AG04449 (cell line): ENCODE measurements around the gene TOM1L2.

ENCODE experiments used
- CTCF ChIA-PET: fragments of 350-600 bp; formaldehyde crosslinking; extraction: SDS; loops from one replicate; lab custom pipeline; 2021; ENCODE audit warnings: antibody characterized with exemption; lab: Yijun Ruan, JAX
- POLR2A ChIA-PET: fragments of 400-600, 350-600 bp; formaldehyde crosslinking; extraction: SDS; loops from one replicate; lab custom pipeline; 2020; ENCODE audit warnings: antibody characterized with exemption, inconsistent platforms; lab: Yijun Ruan, JAX
- DNase-seq: peaks from one replicate; pipeline ENCODE4 v3.0.0-alpha.2; 2010; ENCODE audit warnings: low read depth, low spot score
- H3K4me3 ChIP-seq: 2 replicates; pipeline ENCODE4 v1.5.1; 2011; ENCODE audit warnings: low read depth, mild to moderate bottlenecking, control low read depth, low read length
- TF ChIP-seq, protein P1 (sequence below): IDR thresholded peaks from one replicate; pipeline ENCODE4 v1.5.1; 2011; ENCODE audit warnings: mild to moderate bottlenecking, moderate library complexity, low read length, control low read depth, inconsistent platforms; ENCODE audit not compliant: insufficient read depth; ENCODE audit errors: missing control alignments

TOM1L2 gene

DNA sequence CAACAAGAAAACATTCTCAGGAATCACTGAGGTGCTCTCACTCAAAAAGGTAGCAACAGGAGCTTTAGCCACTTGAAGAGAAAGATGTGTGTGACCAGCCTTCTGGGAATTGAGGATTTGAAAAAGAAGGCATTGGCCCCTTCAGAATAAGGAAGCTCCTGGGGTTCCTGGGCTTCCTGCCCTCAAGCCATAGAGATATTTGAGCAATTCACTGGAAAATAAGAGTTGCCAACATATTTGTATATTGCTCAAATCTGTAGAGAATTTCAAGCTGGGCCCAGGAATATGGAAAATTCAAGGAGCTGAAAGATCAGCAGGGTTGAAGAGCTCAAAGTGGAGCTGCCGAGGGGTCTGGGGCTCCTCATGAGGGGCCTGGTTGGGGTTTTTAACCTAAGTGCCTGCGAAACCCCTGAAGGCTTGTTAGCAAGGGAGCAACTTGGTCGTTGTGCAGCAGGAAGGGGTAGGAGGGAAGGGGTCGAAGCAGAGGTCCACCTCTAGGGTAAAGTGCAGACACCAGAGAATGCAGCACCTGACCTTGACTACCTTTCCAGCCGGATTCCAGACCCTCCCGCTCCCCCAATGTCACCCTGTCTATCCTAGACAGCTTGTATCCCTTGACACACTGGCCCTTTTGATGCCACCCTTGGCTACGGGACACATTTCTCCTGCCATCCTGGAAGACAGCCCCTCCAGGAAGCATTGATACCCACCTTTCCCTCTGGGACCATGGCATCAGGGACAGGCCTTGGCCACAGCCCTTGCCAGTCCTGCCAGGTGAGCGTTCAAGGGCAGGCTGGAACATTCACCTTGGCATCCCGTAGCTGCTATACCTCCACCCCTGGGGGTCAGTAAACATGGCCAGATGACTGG lies 67.8 kb downstream of the TOM1L2 start:
- DNase-seq, result no peak
- TF ChIP-seq, protein P1, sequence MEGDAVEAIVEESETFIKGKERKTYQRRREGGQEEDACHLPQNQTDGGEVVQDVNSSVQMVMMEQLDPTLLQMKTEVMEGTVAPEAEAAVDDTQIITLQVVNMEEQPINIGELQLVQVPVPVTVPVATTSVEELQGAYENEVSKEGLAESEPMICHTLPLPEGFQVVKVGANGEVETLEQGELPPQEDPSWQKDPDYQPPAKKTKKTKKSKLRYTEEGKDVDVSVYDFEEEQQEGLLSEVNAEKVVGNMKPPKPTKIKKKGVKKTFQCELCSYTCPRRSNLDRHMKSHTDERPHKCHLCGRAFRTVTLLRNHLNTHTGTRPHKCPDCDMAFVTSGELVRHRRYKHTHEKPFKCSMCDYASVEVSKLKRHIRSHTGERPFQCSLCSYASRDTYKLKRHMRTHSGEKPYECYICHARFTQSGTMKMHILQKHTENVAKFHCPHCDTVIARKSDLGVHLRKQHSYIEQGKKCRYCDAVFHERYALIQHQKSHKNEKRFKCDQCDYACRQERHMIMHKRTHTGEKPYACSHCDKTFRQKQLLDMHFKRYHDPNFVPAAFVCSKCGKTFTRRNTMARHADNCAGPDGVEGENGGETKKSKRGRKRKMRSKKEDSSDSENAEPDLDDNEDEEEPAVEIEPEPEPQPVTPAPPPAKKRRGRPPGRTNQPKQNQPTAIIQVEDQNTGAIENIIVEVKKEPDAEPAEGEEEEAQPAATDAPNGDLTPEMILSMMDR, result no peak
- ChIA-PET CTCF (interaction anchor here (1.0 to 1.6 kb wide), 5 partner anchors 9 to 124 kb away, joined by 3 to 11 read pairs (median 4); no protein-coding TSS in a partner anchor), POLR2A (no interaction called here)
- H3K4me3 ChIP-seq, result no peak overlapping the region

DNA sequence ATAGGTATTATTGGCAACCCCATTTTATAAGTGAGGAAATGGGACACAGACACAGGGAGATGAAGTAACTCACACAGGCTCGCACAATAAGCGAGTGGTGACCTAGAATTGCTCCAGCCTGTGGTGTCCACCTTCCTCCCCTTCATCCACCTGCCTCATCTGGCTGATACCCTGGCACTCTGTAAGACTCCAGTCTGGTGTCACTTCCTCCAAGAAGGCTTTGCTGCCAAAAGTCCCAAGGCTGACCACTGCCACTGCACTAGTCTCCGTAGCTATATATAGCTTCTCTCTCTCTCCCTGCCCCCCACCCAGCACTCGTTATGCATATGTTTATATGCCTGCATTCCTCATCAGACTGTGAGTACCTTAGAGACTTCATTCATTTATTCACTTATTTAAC lies 69.3 kb downstream of the TOM1L2 start:
- ChIA-PET POLR2A (no interaction called here), CTCF (interaction anchor here (1.0 to 6.2 kb wide), 2 partner anchors 14 to 16 kb away, joined by 3 to 51 read pairs; no protein-coding TSS in a partner anchor)
- TF ChIP-seq, protein P1, result no peak
- no peak overlapping the region for H3K4me3 ChIP-seq
- DNase-seq, result no peak

DNA sequence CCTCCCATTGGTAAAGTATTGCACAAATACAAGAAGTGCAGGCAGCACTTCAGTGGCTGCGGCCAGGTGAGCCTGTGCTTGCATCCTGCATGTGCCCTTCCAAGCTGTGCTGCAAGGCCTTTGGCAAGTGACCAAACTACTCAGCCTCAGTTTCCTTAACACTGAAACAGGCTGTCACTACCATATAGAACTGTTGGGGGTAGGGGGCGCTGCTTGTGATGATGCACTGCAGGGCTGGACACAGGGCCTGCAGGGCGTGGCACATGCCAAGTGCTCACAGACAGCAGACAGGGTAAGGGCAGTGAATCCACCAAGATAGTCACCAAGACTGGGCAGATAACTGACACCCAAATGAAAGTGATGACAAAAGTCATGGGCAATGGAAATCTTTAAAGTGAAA lies 69.8 kb downstream of the TOM1L2 start:
- DNase-seq, result no peak
- no peak overlapping the region for H3K4me3 ChIP-seq
- POLR2A ChIA-PET, result no interaction called here
- CTCF ChIA-PET, result interaction anchor here (3.5 to 6.2 kb wide), 3 partner anchors 13 to 131 kb away, joined by 29 to 51 read pairs (median 38); no protein-coding TSS in a partner anchor
- TF ChIP-seq, protein P1, result no peak

DNA sequence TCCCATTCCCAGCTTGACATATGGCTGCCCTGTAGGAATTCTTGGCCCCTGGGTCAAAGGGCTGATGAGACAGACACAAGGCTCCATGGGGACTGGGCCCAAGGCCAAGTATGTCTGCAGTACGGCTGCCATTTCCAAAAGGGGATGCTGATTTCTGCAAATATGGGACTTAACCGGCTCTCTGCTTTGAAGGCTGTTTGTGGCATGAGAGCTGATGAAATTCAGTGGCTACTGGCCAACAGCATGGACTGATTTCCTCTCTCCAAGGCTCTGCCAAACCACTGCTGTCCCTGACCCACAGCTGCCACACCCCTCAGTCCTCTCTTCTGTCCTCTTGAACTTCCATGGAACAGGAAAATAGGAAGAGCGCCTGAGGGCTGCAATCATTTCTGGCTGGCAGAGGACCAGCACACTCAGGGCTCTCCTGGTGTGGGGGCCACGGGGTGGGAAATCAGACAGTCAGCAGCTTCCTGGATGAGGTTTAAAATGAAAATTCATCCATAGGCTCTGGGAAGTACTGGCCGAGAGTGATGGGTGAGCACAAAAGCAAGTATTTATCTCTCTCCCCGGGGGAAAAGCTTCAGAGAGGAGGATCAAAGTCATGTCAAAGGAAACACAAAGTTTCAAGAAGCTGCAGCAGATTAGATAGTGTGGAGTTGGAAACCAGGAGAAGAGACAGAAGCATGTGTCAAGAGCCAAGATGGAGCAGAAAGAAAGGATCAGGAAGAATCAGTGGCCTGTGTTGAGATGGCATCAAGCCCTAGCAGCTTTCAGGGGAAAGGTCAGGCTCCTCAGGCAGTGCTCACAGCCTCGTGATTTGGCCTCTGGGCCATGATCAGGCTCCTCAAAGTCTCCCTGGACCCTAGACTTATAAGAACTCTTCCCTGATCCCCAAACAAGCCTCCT lies 71.3 kb downstream of the TOM1L2 start:
- CTCF ChIA-PET, result interaction anchor here (0.8 to 6.2 kb wide), 9 partner anchors 9 to 133 kb away, joined by 3 to 51 read pairs (median 5); no protein-coding TSS in a partner anchor
- TF ChIP-seq, protein P1, result no peak
- POLR2A ChIA-PET, result interaction anchor here (0.6 to 1.7 kb wide), 7 partner anchors 13 to 71 kb away, joined by 3 to 9 read pairs (median 3); partner anchors contain the start of genes DRC3 and TOM1L2
- DNase-seq, result peak; percentile 80
- H3K4me3 ChIP-seq, result no peak overlapping the region

DNA sequence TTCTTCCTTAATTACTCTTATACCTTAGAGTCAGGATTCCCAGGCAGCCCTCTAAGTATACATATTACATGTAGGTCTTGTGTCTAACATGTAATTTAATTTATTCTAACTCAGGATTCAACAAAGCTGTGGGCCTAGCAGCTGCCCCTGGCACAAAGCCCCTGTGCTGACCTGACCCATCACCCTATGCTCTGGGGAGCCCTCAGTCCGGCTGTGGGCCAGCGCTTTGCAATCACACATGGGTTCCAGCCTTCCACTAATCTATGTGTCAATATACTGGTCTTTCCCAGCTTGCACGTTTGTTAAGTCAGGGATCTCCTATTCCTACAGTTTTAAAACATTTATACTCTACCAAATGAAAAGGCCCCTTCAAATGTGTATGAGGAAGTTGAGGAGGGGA lies 72.7 kb downstream of the TOM1L2 start:
- no peak for DNase-seq
- no peak overlapping the region for H3K4me3 ChIP-seq
- TF ChIP-seq, protein P1, result no peak
- POLR2A ChIA-PET, result no interaction called here
- CTCF ChIA-PET, result interaction anchor here (0.9 to 6.2 kb wide), 8 partner anchors 10 to 219 kb away, joined by 3 to 51 read pairs (median 6); partner anchors contain the start of gene RAI1
